ENCODE results near the gene TNS1.

The TNS1 gene

GRCh38 chr2:217844696-217845095 lies 158.1 kb downstream of the TNS1 start:
- no peak for DNase-seq (ENCODE audit: extremely low read depth, low read depth)
- no peak for TF ChIP-seq CTCF (IDR thresholded peaks at IDR 0.05; ENCODE audit: low read depth, low read length)

- no peak for TF ChIP-seq CTCF (IDR thresholded peaks at IDR 0.05; ENCODE audit: low read depth, low read length)
- no peak for DNase-seq (ENCODE audit: extremely low read depth, low read depth)
These were observed 159.5 kb downstream of the TNS1 start for GRCh38 chr2:217843324-217843723.

GRCh38 chr2:217842017-217842416 lies 160.8 kb downstream of the TNS1 start:
- no peak for DNase-seq (ENCODE audit: extremely low read depth, low read depth)

GRCh38 chr2:217840522-217840921 lies 162.3 kb downstream of the TNS1 start:
- no peak for DNase-seq (ENCODE audit: extremely low read depth, low read depth)
- TF ChIP-seq CTCF (IDR thresholded peaks at IDR 0.05; ENCODE audit: low read depth, low read length) = no peak

More at GRCh38 chr2:217842017-217842416, 160.8 kb downstream of the TNS1 start:
- TF ChIP-seq CTCF (IDR thresholded peaks at IDR 0.05; ENCODE audit: low read depth, low read length) = no peak

- no peak for TF ChIP-seq CTCF (IDR thresholded peaks at IDR 0.05; ENCODE audit: low read depth, low read length)
- DNase-seq (ENCODE audit: extremely low read depth, low read depth) = no peak
These were observed 163.1 kb downstream of the TNS1 start for GRCh38 chr2:217839750-217840107.

GRCh38 chr2:217839073-217839749 lies 163.6 kb downstream of the TNS1 start:
- DNase-seq (ENCODE audit: extremely low read depth, low read depth) = no peak

GRCh38 chr2:217838409-217838831 lies 164.4 kb downstream of the TNS1 start:
- no peak for TF ChIP-seq CTCF (IDR thresholded peaks at IDR 0.05; ENCODE audit: low read depth, low read length)
- no peak for DNase-seq (ENCODE audit: extremely low read depth, low read depth)

More at GRCh38 chr2:217839073-217839749, 163.6 kb downstream of the TNS1 start:
- no peak for TF ChIP-seq CTCF (IDR thresholded peaks at IDR 0.05; ENCODE audit: low read depth, low read length)
